Measurements from ENCODE around the gene HEATR5A. TPM values are rescaled to one million over a fixed set of nuclear protein-coding genes. Genes with fewer than 3 reads are reported as not detected.

The HEATR5A gene
- total RNA-seq, 1 experiment from 2014 or later = 12.7 TPM

DNA sequence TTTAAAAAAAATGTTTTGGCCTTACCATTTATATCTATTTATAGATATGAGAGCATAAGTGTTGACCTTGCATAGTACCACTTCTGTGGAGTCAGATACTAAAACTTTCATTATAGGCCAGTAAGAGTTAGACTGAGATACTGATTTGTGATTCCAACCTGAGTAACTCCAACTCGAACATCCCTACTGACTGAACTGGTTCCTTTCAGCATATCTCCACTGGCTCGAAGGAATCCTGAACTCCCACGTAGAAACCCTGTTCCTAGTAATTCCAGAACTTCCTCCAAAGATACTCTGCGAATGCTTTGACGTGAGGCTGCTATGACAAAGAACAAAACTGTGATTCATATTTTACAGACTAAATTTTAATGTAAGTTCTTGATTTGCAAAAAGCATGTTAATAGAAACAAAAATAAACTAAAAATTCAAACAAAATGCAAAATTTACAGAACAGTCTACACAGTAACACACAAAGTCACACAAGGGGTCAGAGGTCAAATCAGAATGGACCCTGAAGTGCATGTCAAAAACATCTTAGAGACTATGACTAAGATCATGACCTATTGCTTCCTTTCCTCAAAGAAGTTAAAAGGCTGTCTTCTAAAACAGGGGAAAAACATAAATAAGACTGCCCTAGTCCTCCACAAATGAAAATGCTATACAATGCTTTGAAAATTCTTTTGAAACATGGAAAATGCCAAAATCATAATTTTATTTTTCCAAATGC lies 31.5 kb downstream of the HEATR5A start:
- no peaks in the 10 kb centered on the region for H3K9me2 ChIP-seq (replicated peaks; ENCODE audit: low read length)
- no peak overlapping the region for H3K27ac ChIP-seq (ENCODE audit: low read length)
- no peaks in the 10 kb centered on the region for H3K27me3 ChIP-seq (ENCODE audit: low read length)
- H3K79me2 ChIP-seq (ENCODE audit: low read length) = no peaks in the 10 kb centered on the region
- H3K36me3 ChIP-seq (ENCODE audit: low read depth, low read length) = peaks cover 3% of the 10 kb centered on the region; the same call in 1 of the 2 replicates
- H3K9ac ChIP-seq (ENCODE audit: low read length) = no peak overlapping the region
- no peaks in the 10 kb centered on the region for H3K9me3 ChIP-seq (ENCODE audit: low read length)
- POLR2A ChIA-PET (ENCODE audit: unreplicated experiment) = interaction anchor here (1.2 kb wide), 1 partner anchor 32 kb away, joined by 3 read pairs; the partner anchor contains the start of gene HEATR5A
- no peaks in the 10 kb centered on the region for H3K4me1 ChIP-seq (ENCODE audit: insufficient read depth, low read length)
- no peak overlapping the region for H3K4me2 ChIP-seq (ENCODE audit: low read length)
- DNase-seq = no peak
- H3K4me3 ChIP-seq (ENCODE audit: low read length) = no peak overlapping the region
- CTCF ChIA-PET = no interaction called here
- no peaks in the 10 kb centered on the region for H4K20me1 ChIP-seq (ENCODE audit: low read length)
- TF ChIP-seq, protein P1, sequence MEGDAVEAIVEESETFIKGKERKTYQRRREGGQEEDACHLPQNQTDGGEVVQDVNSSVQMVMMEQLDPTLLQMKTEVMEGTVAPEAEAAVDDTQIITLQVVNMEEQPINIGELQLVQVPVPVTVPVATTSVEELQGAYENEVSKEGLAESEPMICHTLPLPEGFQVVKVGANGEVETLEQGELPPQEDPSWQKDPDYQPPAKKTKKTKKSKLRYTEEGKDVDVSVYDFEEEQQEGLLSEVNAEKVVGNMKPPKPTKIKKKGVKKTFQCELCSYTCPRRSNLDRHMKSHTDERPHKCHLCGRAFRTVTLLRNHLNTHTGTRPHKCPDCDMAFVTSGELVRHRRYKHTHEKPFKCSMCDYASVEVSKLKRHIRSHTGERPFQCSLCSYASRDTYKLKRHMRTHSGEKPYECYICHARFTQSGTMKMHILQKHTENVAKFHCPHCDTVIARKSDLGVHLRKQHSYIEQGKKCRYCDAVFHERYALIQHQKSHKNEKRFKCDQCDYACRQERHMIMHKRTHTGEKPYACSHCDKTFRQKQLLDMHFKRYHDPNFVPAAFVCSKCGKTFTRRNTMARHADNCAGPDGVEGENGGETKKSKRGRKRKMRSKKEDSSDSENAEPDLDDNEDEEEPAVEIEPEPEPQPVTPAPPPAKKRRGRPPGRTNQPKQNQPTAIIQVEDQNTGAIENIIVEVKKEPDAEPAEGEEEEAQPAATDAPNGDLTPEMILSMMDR (conservative IDR thresholded peaks at IDR 0.05; ENCODE audit: low read depth, low read length) = no peak
- no peak for TF ChIP-seq EZH2phosphoT487 (IDR thresholded peaks at IDR 0.05; ENCODE audit: borderline replicate concordance, low read length)
- no peak for TF ChIP-seq EZH2 (IDR thresholded peaks at IDR 0.05; ENCODE audit: low read length, unreplicated experiment)
- ATAC-seq = no peak
- no TSS peak for BruUV-seq (replicated peaks)
- intact Hi-C loops (cut with micrococcal nuclease) = no loop called here
- H3F3A ChIP-seq (ENCODE audit: low read length, unreplicated experiment) = no peaks in the 10 kb centered on the region
- H2AFZ ChIP-seq (ENCODE audit: low read length) = no peak overlapping the region

DNA sequence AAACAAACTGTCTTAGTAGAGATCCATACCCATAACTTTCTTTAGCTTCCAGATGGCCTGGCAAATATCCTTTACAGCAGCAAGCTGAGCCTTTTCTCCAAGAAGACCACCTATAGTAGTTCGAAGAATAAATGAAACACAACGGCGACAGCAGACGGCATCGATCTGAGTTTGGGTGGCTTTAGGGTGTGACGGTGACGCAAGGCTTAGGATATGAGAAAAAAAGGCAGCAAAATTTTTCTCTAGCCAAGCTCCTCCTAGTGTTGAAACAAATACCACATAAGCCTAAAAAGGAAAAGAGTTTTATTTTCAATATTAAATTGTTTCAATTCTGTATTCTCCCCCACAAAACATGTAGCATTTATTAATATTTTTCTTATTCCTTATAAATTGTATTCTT lies 33.3 kb downstream of the HEATR5A start:
- Histone ChIP-seq H3K27ac (ENCODE audit: low read length) (no peak overlapping the region), H3K4me2 (ENCODE audit: low read length) (no peak overlapping the region), H3K79me2 (ENCODE audit: low read length) (no peaks in the 10 kb centered on the region), H3K27me3 (ENCODE audit: low read length) (no peaks in the 10 kb centered on the region), H3K9ac (ENCODE audit: low read length) (no peak overlapping the region), H3K36me3 (ENCODE audit: low read depth, low read length) (peaks cover 3% of the 10 kb centered on the region; the same call in 1 of the 2 replicates), H4K20me1 (ENCODE audit: low read length) (no peaks in the 10 kb centered on the region), H3K4me3 (ENCODE audit: low read length) (no peak overlapping the region), H3K9me2 (replicated peaks; ENCODE audit: low read length) (no peaks in the 10 kb centered on the region), H3K4me1 (ENCODE audit: insufficient read depth, low read length) (no peaks in the 10 kb centered on the region), H3F3A (ENCODE audit: low read length, unreplicated experiment) (no peaks in the 10 kb centered on the region), H2AFZ (ENCODE audit: low read length) (no peak overlapping the region), H3K9me3 (ENCODE audit: low read length) (no peaks in the 10 kb centered on the region)
- TF ChIP-seq EZH2 (IDR thresholded peaks at IDR 0.05; ENCODE audit: low read length, unreplicated experiment) (no peak), EZH2phosphoT487 (IDR thresholded peaks at IDR 0.05; ENCODE audit: borderline replicate concordance, low read length) (no peak)
- TF ChIP-seq, protein P1 (conservative IDR thresholded peaks at IDR 0.05; ENCODE audit: low read depth, low read length) = no peak
- DNase-seq = no peak
- ATAC-seq = no peak
- BruUV-seq (replicated peaks) = no TSS peak
- CTCF ChIA-PET = interaction anchor here (0.5 kb wide), 1 partner anchor 220 kb away, joined by 4 read pairs; no protein-coding TSS in a partner anchor
- intact Hi-C loops (cut with micrococcal nuclease) = no loop called here
- POLR2A ChIA-PET (ENCODE audit: unreplicated experiment) = no interaction called here

GRCh38 chr14:31386271-31386670 lies 34.1 kb downstream of the HEATR5A start:
- intact Hi-C loops (cut with micrococcal nuclease) = no loop called here
- POLR2A ChIA-PET (ENCODE audit: unreplicated experiment) = interaction anchor here (0.6 kb wide), 1 partner anchor 767 kb away, joined by 5 read pairs; no protein-coding TSS in a partner anchor
- H3K4me3 ChIP-seq (ENCODE audit: low read length) = no peak overlapping the region
- H3K9me2 ChIP-seq (replicated peaks; ENCODE audit: low read length) = no peaks in the 10 kb centered on the region
- no TSS peak for BruUV-seq (replicated peaks)
- H3K27ac ChIP-seq (ENCODE audit: low read length) = no peak overlapping the region
- H3K27me3 ChIP-seq (ENCODE audit: low read length) = no peaks in the 10 kb centered on the region
- CTCF ChIA-PET = no interaction called here
- H4K20me1 ChIP-seq (ENCODE audit: low read length) = no peaks in the 10 kb centered on the region
- peaks cover 3% of the 10 kb centered on the region; the same call in 1 of the 2 replicates for H3K36me3 ChIP-seq (ENCODE audit: low read depth, low read length)
- no peak for DNase-seq
- no peak overlapping the region for H3K9ac ChIP-seq (ENCODE audit: low read length)
- no peak for TF ChIP-seq EZH2phosphoT487 (IDR thresholded peaks at IDR 0.05; ENCODE audit: borderline replicate concordance, low read length)
- no peak for TF ChIP-seq EZH2 (IDR thresholded peaks at IDR 0.05; ENCODE audit: low read length, unreplicated experiment)
- TF ChIP-seq, protein P1 (conservative IDR thresholded peaks at IDR 0.05; ENCODE audit: low read depth, low read length) = no peak
- no peaks in the 10 kb centered on the region for H3K79me2 ChIP-seq (ENCODE audit: low read length)
- H3K4me1 ChIP-seq (ENCODE audit: insufficient read depth, low read length) = no peaks in the 10 kb centered on the region
- H3K4me2 ChIP-seq (ENCODE audit: low read length) = no peak overlapping the region
- H3K9me3 ChIP-seq (ENCODE audit: low read length) = no peaks in the 10 kb centered on the region
- H2AFZ ChIP-seq (ENCODE audit: low read length) = no peak overlapping the region
- H3F3A ChIP-seq (ENCODE audit: low read length, unreplicated experiment) = no peaks in the 10 kb centered on the region
- ATAC-seq = no peak

All from PC-3 (cell line).